WTC11 (cell line): ENCODE measurements around the gene DNAH14. TPM values are rescaled to one million over a fixed set of nuclear protein-coding genes. Genes with fewer than 3 reads are reported as not detected.

Experiments
- CREM ChIP-seq: sonication (generic); formaldehyde crosslinking; IDR thresholded peaks from 2 replicates; pipeline ENCODE4 v1.8.1; 2022; ENCODE audit warnings: mild to moderate bottlenecking, missing genetic modification reagents, moderate library complexity
- CTCF ChIP-seq: fragments of 200-600 bp; IDR thresholded peaks from 2 replicates; pipeline ENCODE4 v1.8.0; 2022; ENCODE audit warnings: antibody characterized with exemption
- ESRRA ChIP-seq: sonication (generic); formaldehyde crosslinking; IDR thresholded peaks from 2 replicates; pipeline ENCODE4 v1.8.1; 2022; ENCODE audit warnings: mild to moderate bottlenecking, missing genetic modification reagents, borderline replicate concordance
- ETV6 ChIP-seq: sonication (generic); formaldehyde crosslinking; IDR thresholded peaks from 2 replicates; pipeline ENCODE4 v1.8.1; 2022; ENCODE audit warnings: mild to moderate bottlenecking, missing genetic modification reagents
- FOXP1 ChIP-seq: sonication (generic); formaldehyde crosslinking; IDR thresholded peaks from 2 replicates; pipeline ENCODE4 v1.8.0; 2022; ENCODE audit warnings: missing genetic modification reagents, mild to moderate bottlenecking, moderate library complexity, borderline replicate concordance
- GRHL2 ChIP-seq: fragments of 250-450 bp; sonication (Bioruptor Pico); IDR thresholded peaks from 2 replicates; pipeline ENCODE4 v1.8.0; 2022; ENCODE audit warnings: mild to moderate bottlenecking, moderate library complexity; ENCODE audit not compliant: insufficient replicate concordance, severe bottlenecking
- HMGXB4 ChIP-seq: sonication (generic); formaldehyde crosslinking; IDR thresholded peaks from 2 replicates; pipeline ENCODE4 v1.8.1; 2023; ENCODE audit warnings: mild to moderate bottlenecking, moderate library complexity, missing genetic modification reagents
- IRF2 ChIP-seq: sonication (generic); formaldehyde crosslinking; IDR thresholded peaks from 2 replicates; pipeline ENCODE4 v1.8.0; 2022; ENCODE audit warnings: low read depth, missing genetic modification reagents, borderline replicate concordance
- KAT7 ChIP-seq: sonication (generic); formaldehyde crosslinking; IDR thresholded peaks from 2 replicates; pipeline ENCODE4 v1.8.1; 2023; ENCODE audit warnings: missing genetic modification reagents, mild to moderate bottlenecking, borderline replicate concordance
- MAX ChIP-seq: sonication (generic); formaldehyde crosslinking; IDR thresholded peaks from 2 replicates; pipeline ENCODE4 v1.8.0; 2022; ENCODE audit warnings: mild to moderate bottlenecking, missing genetic modification reagents
- MYBL2 ChIP-seq: sonication (generic); formaldehyde crosslinking; IDR thresholded peaks from 2 replicates; pipeline ENCODE4 v1.8.1; 2023; ENCODE audit warnings: mild to moderate bottlenecking, moderate library complexity, missing genetic modification reagents
- NR1H2 ChIP-seq: sonication (generic); formaldehyde crosslinking; IDR thresholded peaks from 2 replicates; pipeline ENCODE4 v1.9.0; 2021; ENCODE audit warnings: mild to moderate bottlenecking, moderate library complexity, missing genetic modification reagents
- RORB ChIP-seq: fragments of 250-450 bp; sonication (Bioruptor Pico); IDR thresholded peaks from 2 replicates; pipeline ENCODE4 v1.9.0; 2021; ENCODE audit warnings: mild to moderate bottlenecking
- SP1 ChIP-seq: sonication (generic); formaldehyde crosslinking; conservative IDR thresholded peaks from 2 replicates; pipeline ENCODE4 v1.8.1; 2022; ENCODE audit warnings: missing genetic modification reagents
- TEAD1 ChIP-seq: sonication (generic); formaldehyde crosslinking; IDR thresholded peaks from 2 replicates; pipeline ENCODE4 v1.8.0; 2022; ENCODE audit warnings: mild to moderate bottlenecking, missing genetic modification reagents
- USF2 ChIP-seq: sonication (generic); formaldehyde crosslinking; IDR thresholded peaks from 2 replicates; pipeline ENCODE4 v1.8.1; 2023; ENCODE audit warnings: mild to moderate bottlenecking, missing genetic modification reagents, moderate library complexity
- ZMAT4 ChIP-seq: fragments of 250-450 bp; sonication (Bioruptor Pico); IDR thresholded peaks from 2 replicates; pipeline ENCODE4 v1.9.0; 2021; ENCODE audit warnings: mild to moderate bottlenecking
- ZNF396 ChIP-seq: fragments of 250-450 bp; sonication (Bioruptor Pico); IDR thresholded peaks from 2 replicates; pipeline ENCODE4 v1.8.0; 2021; ENCODE audit warnings: mild to moderate bottlenecking, moderate library complexity, borderline replicate concordance
- ZNF416 ChIP-seq: fragments of 250-450 bp; sonication (Bioruptor Pico); IDR thresholded peaks from 2 replicates; pipeline ENCODE4 v1.9.0; 2021; ENCODE audit warnings: mild to moderate bottlenecking, inconsistent platforms
- ZSCAN18 ChIP-seq: fragments of 250-450 bp; sonication (Bioruptor Pico); IDR thresholded peaks from 2 replicates; pipeline ENCODE4 v2.1.2; 2022; ENCODE audit warnings: mild to moderate bottlenecking, moderate library complexity
- total RNA-seq: library from RNA; stranded (reverse); gene quantifications from 3 replicates; pipeline ENCODE4 v1.2.3, GENCODE V29; 2021

The DNAH14 gene
- total RNA-seq, 1 experiment from 2014 or later, result 34.1 TPM

DNA sequence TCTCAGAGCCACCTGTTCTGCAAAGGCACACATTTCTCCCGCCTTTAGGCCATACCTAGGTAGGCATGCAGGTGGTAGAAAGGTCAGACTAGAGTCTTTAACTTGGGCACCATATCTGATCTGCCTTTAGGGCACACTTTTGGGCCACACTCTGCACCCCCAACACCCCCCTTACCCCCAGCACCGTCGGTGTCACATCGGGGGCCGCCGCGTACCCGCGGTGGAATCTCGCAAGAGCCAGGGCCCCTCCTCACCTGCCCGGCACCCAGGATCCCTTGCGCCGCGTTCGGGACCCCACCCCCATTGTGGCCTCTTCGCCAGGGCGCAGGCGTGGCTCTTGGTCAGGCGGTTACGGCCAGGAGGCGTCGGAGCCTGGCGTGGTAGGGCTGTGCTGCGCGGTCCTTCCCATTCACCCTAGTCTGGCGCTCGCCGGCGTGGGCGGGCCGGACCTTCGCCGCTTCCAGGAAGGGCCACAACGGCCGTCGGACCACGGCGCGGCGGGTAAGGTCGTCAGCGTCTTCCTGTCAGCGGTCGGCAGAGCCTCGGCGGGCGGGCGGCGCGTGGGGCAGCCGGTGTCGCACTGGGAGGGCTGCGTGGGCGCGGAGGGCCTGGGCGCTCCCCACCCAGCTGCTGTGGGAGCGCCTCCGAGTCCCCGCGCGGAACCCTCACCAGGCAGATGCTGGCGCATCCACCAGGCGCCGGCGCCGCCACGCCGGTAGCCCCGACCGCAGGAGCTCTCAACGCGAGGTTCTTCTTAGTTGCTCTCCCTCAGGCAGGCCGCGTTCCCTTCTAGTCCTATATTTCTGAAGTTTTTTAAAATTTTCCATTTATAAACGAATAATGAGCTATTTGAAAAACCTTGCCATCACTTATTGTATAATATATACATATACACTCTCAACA lies at the start of gene DNAH14 (continued):
- TF ChIP-seq KAT7 (CRISPR knock-in tag), result peak; percentile 82; the same call in 1 of the 2 replicates
- peak; percentile 97 for TF ChIP-seq ETV6 (CRISPR knock-in tag)
- TF ChIP-seq MAX, result peak; percentile 99
- no peak for TF ChIP-seq CTCF
- peak; percentile 97 for TF ChIP-seq MYBL2
- peak; percentile 98 for TF ChIP-seq FOXP1 (CRISPR knock-in tag)
- TF ChIP-seq CREM (CRISPR knock-in tag), result peak; percentile 63; the same call in 1 of the 2 replicates
- TF ChIP-seq NR1H2 (CRISPR knock-in tag), result peak; percentile 80; the same call in 1 of the 2 replicates
- peak; percentile 78; the same call in 1 of the 2 replicates for TF ChIP-seq ESRRA (CRISPR knock-in tag)
- no peak for TF ChIP-seq ZMAT4 (CRISPR knock-in tag)
- TF ChIP-seq SP1 (CRISPR knock-in tag), result peak; percentile 86
- TF ChIP-seq ZSCAN18, result no peak
- TF ChIP-seq ZNF416, result no peak
- no peak for TF ChIP-seq RORB (CRISPR knock-in tag)
- TF ChIP-seq USF2, result peak; percentile 69
- no peak for TF ChIP-seq GRHL2
- TF ChIP-seq IRF2 (CRISPR knock-in tag), result peak; percentile 91; the same call in 1 of the 2 replicates
- TF ChIP-seq TEAD1, result peak; percentile 88
- no peak for TF ChIP-seq ZNF396 (CRISPR knock-in tag)
- TF ChIP-seq HMGXB4 (CRISPR knock-in tag), result peak; percentile 85
